HG03558 (cell line): ENCODE results near the gene BCL6.

Experiments used
- ATAC-seq: cut with Tn5 transposase; IDR thresholded peaks from one replicate; pipeline ENCODE4 v1.9.1; 2021; ENCODE audit warnings: moderate number of reproducible peaks; ENCODE audit not compliant: unreplicated experiment; ENCODE audit errors: extremely low read depth

BCL6 gene

DNA sequence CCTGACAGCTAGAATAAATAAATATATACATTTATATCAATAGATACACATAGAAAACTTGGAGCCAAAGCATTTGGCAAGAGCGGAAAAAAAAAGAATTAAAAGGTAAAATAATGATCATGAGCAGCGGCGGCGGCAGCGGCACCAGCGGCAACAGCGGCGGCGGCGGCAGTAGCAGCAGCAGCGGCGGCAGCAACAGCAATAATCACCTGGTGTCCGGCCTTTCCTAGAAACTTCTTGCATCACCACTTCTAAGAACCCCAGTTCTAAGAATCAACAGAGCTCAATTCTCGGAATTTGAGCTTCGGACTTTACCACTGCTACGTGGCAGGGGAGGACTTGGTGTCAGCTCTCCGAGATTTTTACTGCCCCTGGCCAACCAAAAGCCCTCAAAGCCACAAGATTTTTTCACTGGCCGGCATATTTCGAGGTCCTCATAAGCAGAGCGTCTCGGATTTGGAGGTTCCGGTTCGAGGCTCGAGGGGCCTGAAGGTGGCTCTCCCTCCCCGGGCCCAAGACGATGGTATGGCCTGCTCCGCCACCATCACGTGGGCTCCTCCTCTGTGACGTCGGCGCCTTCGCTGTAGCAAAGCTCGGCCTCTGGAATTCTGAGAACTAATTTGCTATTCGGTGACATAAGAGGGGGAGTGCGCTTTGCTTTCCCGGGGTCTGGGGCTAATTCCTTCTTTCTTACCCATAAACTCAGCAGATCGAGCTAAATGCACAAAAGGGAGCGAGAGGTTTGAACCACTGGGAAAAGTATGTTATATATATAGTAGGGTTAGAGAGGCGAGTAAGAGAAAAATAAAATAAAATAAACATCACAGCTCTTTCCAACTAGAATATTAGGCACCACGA, at the start of gene BCL6:
TSS of gene BCL6 (minus strand) at position 268 of the 858 bp plus-strand sequence. CDS start 11,775 bp downstream, outside the sequence.
- no peak for ATAC-seq

DNA sequence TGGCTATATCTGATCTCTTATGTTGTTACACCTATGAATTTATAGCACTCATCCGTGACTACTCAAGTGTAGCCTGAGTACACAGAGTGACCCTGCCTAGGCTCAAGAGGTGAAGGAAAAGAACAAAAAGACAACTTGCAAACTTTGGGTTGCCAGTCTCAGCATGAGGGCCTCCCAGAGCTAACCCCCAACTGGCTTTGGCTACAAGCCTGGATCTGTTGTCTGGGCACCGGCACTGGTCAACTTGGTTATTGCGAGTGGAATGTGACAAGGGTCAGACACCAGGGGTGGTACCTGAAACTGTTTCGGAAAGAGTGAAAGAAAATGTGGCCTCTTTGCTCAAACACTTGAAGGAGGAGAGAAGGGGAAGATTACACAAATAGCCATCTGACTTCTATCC, 49.5 kb upstream of the BCL6 start:
- no peak for ATAC-seq

DNA sequence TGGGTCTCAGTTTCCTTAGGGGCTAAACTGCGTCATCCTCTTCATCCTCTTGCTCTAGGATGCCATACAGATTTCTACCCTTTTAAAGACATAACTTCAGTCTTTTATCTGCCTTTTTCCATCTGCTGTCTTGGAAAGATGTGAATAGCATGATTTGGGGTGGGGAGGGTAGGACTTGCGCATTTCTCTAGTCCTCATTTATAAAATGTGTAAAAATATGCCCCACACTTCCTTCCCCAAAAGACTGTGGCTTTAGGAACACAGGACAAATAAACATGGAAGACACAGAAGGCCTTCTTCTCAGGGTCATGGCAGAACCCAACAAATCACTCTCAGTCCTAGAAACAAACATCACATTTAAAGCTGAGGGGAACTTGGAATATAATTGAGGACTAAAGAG, 48.4 kb upstream of the BCL6 start:
- ATAC-seq, result no peak

DNA sequence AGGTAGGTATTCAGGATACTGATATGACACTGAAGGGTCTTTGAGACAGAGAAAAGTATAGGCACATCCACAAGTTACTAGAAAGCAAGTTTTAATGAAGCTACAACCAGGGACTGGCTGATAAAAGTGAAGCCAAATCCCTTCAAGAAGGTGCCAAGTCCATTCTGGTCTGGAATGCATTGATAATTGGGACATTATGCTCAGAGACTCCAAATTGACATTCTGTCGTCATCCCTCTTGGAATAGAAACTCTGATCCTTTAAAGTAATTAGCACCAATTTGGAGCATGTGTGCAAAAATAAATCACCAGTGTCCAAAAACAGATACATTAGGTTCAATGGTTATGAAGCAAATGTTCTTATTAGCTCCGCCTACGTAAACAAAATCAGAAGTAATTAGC, 47.3 kb upstream of the BCL6 start:
- no peak for ATAC-seq

DNA sequence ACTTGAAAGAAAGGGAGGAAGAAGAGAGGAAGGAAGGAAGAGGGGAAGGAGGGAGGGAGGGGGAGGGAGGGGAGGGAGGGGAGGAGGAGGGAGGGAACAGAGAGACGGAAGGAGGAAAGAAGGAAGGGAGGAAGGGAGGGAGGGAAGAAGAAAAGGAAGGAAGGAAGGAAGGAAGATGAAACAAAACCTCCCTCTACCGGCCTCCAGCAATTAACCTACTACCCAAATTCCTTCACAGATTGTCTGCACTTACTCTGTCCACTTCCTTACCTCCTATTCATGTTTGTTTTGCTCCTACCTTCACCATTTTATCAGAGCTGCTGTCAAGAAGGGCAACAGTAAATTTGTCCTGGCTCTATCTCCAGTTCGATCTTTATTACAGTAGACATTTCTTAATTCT, 44.6 kb upstream of the BCL6 start:
- no peak for ATAC-seq

DNA sequence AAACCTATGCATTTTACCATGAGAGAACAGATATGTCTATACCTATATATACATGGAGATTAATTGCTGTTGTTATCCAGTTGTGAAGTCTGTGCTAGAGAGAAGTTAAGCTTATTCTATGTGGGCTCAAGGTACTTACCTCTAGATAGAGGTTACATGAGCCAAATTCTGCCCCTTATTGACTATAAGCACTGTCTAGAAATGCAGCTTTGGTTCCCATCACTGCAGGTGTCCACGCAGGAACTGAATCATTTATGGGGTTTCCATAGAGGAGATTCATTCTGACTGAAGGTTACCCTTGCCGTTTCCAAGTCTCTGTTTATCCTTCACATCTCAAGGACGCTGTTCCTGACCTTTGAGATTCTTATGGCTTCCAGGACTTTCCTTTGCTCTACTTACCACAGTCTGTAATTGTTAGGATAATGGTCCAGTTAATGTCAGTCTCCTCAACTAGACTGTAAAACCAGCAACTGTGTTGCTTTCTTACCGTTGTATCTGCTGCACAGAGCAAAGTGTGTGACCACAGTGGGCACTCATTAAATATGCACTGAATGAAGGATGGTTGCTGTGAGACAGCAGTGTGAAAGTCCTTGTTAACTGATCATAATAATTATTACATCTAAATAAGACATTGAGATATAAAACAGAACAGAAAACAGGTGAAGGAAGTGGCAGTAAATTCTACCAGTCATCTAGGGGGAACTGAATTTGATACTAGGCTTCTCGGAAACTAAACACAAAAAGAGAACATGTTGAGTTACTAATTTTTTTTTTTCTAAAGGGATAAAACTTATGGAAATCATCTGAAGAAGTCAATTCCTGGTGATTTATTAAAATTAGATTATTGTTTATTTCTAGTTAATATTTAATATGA, 44.0 kb upstream of the BCL6 start:
- no peak for ATAC-seq

DNA sequence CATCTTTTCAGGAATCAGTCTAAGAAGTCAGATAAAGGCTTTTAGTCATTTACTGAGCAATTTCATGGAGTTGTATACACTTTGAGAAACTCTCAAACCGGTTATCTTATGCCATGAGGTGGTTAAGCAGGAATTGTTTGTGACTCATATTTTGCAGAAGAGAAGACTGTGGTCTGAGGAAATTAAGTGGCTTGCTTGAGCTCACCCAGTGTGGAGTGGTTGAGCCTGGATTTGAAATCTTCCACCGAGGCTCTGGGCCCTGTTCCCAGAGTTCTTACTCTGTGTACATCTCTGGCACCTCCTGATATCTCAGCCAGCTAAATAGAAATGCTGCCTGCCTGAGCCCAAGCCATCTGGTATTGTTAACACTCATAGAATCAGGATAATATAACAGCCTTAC, 37.8 kb upstream of the BCL6 start:
- no peak for ATAC-seq

DNA sequence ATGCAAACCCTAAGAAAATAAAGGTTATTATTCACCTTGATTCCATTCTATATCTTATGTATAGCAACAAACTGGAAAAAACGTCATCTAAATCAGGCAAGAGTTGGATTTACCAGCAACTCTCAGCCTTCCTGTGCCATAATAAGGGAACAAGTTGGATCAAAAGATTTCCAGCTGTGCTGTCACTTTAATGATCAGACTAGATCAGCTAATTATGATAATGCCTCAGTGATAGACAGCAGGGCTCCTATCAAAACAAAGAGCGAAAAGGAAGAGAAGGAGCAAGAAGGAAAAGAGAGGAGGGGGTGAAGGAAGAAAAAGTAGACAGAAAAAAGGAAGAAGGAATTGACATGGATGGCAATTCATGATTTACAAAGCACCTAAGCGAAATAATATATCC, 36.7 kb upstream of the BCL6 start:
- no peak for ATAC-seq

DNA sequence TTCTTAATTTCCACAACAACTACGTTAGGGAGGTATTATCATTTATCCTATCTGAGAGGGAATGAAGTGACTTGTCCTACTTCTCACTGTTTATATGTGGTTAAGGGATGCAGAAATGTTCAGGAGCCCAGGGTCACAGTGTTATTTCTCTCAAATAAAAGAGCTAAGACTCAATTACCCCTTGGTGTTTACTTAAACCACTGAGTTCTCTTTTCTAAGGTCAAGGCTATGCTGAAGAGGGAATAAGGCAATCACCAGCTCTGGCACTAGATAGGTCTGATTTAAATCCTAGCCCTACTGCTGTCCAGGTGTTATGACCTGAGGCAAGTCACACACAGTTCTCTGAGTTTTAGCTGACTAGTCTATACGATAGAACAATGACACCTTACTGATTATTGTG, 35.7 kb upstream of the BCL6 start:
- no peak for ATAC-seq

DNA sequence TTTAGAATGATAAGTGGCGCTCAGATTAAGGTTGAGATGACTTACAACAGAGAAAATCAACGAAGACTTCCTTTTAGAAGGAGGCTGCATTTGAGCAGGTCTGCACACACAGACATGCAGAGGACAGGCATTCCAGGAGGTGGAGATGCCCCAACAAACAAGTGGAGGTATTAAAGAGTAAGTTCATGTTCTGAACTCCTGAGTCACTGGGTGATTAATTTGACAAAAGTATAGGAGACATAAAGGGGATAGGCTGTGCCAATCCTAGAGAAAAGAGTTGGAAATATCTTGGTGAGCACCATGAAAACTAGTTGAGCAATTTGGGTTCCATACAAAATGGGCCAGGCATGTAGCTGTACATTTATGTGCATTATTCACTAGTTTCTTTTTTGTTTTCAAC, 33.5 kb upstream of the BCL6 start:
- no peak for ATAC-seq

DNA sequence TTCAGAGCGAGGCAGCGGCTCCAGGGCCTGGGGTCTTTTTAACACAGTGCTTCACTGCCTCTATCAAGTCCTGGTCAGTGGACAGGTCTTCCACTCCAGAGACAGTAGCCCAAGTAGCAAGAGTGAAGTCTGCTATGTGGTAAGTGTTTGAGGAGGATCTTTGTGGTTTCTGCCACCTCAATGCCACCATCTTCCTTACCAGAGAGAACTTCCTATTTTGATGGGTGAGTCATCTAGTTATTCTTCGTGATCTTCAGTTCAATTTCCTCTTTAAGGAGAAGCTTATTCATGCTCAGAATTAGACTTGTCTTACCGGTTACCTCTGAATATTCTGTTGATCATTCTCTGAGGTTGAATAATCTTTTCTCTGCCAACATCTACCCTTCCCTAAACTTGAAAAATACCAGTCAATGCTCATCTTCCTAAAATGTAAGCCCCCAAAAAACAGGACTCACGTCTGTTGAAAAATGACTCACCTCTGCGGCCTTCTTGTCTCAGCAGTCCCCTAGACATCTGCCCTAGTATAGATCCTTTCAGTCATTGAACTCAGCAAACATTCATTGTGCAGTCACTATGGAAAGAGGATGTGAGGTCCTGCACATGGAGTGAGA, 32.2 kb upstream of the BCL6 start:
- ATAC-seq, result peak; percentile 34

DNA sequence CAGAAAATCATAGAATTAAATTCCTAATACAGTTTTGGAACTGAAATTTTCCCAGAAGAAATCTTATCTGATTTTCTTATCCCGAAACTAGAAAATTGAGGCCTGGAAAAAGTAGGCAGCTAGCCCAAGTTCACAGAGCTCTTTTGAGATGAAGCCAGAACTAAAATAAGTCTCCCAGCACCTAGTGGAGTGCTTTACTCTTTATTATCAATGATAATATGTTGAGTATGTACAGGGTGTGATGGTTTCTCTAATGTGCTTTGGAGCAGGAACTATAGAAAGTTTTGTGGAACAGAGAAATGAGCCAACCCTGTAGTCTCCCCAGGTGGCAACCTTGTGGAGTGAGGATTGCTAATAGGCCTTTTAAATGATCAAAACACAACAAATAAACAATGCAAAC, 30.3 kb upstream of the BCL6 start:
- no peak for ATAC-seq

DNA sequence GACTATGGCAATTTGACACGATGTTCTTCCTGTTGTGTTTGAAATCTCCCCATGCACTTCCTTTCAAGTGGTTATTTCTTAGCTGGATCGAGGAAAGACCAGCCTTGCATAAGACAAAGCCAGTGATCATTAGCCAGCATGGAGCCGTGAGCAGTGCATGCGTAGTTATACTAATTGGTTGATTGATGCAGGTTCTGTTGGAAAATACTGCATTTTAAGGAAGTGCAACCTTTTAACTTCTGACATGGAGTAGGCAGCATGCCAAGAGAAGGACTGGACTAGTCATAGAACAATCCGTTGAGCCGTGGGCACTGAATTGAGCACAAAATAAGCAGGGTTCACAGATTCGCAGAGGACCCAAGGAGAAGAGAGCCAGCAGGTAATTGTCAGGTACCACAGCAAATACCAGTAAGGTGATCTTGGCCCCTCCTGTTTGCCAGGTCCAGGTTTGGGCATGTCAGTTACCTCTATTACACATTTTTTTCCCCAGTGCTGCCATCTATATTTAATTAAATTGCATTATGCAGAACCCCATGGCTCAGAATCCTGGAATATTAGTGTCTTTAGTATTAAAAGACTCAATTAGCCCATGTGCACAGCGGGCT, 29.0 kb upstream of the BCL6 start:
- no peak for ATAC-seq

DNA sequence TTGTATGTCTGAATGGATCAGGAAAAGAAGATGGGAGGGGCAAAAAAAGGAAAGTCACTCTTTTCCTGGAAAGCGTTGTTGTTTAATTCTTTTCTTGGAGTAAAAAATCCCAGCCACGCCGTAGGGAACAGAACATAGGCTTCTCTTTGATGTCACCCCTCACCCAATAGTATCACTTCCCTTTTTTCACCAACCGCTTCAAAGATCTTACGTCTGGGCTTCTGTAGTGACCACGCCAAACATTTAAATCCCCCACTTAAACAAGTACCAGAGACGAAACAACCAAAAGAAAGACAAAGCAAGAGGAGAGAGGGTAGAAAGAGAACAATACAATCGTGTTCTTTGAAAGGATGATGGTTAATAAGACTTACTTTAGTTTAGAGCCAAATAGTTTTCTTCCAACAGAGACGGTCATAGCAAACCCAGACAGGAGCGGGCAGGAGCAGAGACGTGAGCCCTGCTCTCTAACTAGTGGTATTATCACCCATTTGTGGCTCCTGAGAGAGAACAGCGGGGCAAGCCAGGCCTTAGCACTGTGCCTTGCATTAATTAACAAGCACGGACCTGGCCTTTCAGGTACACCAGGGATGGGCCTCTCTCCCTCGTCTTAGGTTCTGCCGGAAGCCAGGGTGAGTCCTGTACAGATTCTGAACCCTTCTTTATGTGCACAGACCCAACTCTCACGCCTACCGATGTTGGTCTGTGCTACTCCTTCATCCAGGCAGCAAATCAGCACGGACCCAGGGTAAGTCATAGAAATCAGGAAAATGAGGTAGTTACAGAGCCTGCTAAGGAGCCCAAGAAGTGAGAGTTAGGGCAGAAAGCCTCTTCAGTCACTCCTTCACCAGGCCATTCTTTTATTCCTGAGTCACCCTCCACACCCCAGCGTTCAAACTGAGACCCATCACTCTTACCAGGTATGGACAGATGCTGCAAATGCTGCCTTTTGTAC, 28.2 kb upstream of the BCL6 start:
- peak; percentile 45 for ATAC-seq

DNA sequence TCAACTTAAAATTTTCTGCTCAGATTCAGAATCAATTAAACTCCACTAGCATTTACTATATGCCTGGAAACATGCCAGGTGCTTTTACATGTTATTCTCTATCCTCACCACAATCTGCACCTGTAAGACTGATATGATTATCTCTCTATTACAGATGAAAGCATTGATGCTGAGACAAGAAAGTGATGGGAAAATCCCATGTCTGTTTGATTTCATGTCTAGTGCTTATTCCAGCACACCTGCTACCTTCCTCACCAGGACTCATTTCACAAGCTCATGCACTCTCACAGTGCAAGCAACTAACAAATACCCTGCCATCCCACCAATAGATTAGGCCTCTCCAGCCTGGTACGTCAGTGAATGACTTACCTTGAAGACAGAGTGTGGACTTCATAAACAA, 25.0 kb upstream of the BCL6 start:
- peak; percentile 62 for ATAC-seq

DNA sequence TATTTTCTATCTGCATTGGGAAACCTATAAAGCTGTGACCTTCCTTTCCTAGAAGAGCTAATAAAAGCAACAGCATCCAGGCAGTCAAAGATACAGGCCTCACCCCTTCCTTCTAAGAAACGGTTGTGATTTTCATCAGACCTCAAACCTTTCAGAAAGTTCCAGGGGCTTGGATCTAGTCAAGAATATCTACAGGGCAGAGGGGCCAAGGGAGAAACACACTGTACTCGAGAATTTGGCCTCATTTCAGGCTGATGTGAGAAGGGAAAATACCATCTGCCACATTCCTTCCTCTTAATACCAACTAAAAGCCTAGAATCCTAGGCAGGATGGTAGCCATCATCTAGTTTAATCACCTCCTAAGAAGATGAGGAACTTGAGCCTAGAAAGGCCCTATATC, 24.5 kb upstream of the BCL6 start:
- no peak for ATAC-seq

DNA sequence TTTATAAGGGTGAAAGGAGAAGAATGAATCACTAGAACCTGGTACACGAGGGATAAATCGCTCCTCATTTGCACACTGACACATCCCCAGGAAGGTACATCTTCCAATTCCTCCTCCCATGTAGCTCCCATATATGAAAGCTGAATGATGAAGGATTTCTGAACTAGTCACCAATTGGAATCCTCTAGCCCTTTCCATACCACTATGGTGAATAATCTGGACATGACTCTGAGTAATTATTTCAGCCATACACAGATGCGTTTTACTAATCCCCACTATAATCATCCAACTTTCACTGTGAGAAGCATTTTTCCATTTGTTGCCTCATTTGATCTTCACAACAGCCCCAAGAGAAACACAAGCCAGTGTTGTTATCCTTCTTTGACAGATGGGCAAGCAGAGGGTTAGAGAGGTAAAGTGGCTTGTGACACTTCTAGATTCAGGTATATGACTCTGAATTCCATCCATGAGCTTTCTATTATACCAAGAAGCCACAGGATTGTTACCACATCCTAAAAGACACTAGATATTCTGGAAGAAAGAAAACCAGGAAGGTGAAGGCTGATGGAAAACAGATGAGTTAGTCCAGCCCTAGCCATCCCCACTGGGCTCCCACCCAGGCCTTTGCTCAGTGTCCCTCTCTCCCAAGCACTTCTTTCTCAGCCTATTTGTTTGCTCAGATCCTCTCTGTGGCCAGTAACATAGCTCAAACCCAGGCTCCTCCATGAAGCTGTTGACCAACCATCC, 22.2 kb upstream of the BCL6 start:
- ATAC-seq, result no peak

DNA sequence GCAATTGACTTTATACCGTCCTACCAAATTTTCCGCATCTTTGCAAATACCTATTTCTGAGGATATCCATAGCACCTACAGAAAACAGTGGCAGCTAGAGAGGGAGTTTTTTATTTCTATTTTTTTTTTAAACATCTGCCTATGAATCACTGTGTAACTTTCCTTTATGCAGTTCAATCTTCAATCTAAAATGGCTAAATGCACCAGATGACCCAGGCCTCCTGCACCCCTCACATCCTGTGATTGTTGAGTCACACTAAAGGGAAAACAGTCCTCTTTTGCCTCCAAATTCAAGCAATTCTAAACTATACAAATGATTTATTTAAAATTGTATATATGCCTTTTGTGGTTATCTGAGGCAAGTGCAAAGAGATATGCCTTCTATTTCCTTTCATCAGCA, 20.1 kb upstream of the BCL6 start:
- no peak for ATAC-seq
